Measurements from ENCODE around the gene NCOR2. TPM values are rescaled to one million over a fixed set of nuclear protein-coding genes. Genes with fewer than 3 reads are reported as not detected.

Gene NCOR2
- total RNA-seq, 1 experiment from 2014 or later, result 326 TPM

- no peak for TF ChIP-seq EMX1 (CRISPR knock-in tag; IDR thresholded peaks at IDR 0.05)
- TF ChIP-seq NR1H2 (CRISPR knock-in tag; IDR thresholded peaks at IDR 0.05), result no peak
- no peak for TF ChIP-seq GABPB1 (CRISPR knock-in tag; IDR thresholded peaks at IDR 0.05)
- no peak for TF ChIP-seq NFE2L1 (CRISPR knock-in tag; IDR thresholded peaks at IDR 0.05)
Measured at GRCh38 chr12:124611559-124612409, 44.4 kb upstream of the NCOR2 start (continued).

- Mint-ChIP-seq H3K27ac (no peak overlapping the region), H3K4me3 (no peak overlapping the region), H3K9me3 (peaks cover 14% of the 10 kb centered on the region), H3K4me1 (peaks cover 13% of the 10 kb centered on the region), H3K36me3 (no peaks in the 10 kb centered on the region), H3K27me3 (ENCODE audit: low read depth) (peaks cover 3% of the 10 kb centered on the region)
- ATAC-seq (no peak), DNase-seq (ENCODE audit: low spot score) (no peak)
- ChIA-PET CTCF (no interaction called here), POLR2A (no interaction called here)
- TF ChIP-seq RELA (CRISPR knock-in tag; IDR thresholded peaks at IDR 0.05; ENCODE audit: borderline replicate concordance) (no peak), TEAD4 (CRISPR knock-in tag; IDR thresholded peaks at IDR 0.05) (no peak), ZNF423 (CRISPR knock-in tag; IDR thresholded peaks at IDR 0.05) (no peak), SMAD4 (CRISPR knock-in tag; IDR thresholded peaks at IDR 0.05) (no peak), MAX (CRISPR knock-in tag; IDR thresholded peaks at IDR 0.05) (no peak), RORB (CRISPR knock-in tag; IDR thresholded peaks at IDR 0.05) (no peak), NFYB (CRISPR knock-in tag; conservative IDR thresholded peaks at IDR 0.05; ENCODE audit: low read depth) (no peak), JUN (CRISPR knock-in tag; IDR thresholded peaks at IDR 0.05) (no peak), GTF2I (CRISPR knock-in tag; conservative IDR thresholded peaks at IDR 0.05) (no peak), ZNF232 (CRISPR knock-in tag; IDR thresholded peaks at IDR 0.05) (no peak), ARID4B (CRISPR knock-in tag; IDR thresholded peaks at IDR 0.05; ENCODE audit: borderline replicate concordance) (no peak), NFE2L1 (CRISPR knock-in tag; IDR thresholded peaks at IDR 0.05) (no peak)
- TF ChIP-seq, protein P1, sequence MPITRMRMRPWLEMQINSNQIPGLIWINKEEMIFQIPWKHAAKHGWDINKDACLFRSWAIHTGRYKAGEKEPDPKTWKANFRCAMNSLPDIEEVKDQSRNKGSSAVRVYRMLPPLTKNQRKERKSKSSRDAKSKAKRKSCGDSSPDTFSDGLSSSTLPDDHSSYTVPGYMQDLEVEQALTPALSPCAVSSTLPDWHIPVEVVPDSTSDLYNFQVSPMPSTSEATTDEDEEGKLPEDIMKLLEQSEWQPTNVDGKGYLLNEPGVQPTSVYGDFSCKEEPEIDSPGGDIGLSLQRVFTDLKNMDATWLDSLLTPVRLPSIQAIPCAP (CRISPR knock-in tag; IDR thresholded peaks at IDR 0.05), result no peak
Measured at GRCh38 chr12:124610629-124611558, 43.5 kb upstream of the NCOR2 start.

DNA sequence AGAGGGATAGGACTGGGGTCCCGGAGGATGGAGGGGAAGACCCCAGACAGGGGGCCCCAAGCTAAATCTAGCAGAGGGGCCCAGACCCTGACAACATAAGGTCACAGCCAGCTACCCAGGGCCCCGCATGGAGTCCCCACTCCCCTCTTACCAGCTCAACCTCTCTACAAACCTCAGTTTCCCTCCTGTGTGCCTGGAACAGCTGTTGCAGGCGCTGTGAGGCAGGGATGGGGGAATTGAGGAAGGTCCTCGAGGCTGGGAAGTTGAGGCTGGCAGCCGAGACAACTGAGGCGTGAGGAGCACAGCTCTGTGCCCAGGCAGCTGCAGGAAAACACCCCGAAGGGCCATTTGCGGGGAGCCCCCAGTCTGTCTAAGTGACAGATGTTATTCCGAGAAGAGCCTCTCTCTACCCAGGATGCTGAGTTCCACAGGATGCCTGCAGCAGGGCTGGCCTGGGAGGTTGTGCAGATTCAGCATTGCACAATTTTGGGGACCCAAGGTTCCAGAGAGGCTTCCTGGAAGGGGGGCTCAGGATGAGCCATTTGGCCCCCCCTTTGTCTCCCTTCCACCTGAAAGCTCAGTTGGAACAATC lies 42.7 kb upstream of the NCOR2 start:
- Mint-ChIP-seq H3K27ac (no peak overlapping the region), H3K27me3 (ENCODE audit: low read depth) (peaks cover 3% of the 10 kb centered on the region), H3K4me3 (no peak overlapping the region), H3K9me3 (peaks cover 16% of the 10 kb centered on the region), H3K4me1 (peaks cover 21% of the 10 kb centered on the region), H3K36me3 (no peaks in the 10 kb centered on the region)
- no peak for ATAC-seq
- DNase-seq (ENCODE audit: low spot score), result no peak
- POLR2A ChIA-PET, result no interaction called here
- CTCF ChIA-PET, result no interaction called here
- TF ChIP-seq, protein P2, sequence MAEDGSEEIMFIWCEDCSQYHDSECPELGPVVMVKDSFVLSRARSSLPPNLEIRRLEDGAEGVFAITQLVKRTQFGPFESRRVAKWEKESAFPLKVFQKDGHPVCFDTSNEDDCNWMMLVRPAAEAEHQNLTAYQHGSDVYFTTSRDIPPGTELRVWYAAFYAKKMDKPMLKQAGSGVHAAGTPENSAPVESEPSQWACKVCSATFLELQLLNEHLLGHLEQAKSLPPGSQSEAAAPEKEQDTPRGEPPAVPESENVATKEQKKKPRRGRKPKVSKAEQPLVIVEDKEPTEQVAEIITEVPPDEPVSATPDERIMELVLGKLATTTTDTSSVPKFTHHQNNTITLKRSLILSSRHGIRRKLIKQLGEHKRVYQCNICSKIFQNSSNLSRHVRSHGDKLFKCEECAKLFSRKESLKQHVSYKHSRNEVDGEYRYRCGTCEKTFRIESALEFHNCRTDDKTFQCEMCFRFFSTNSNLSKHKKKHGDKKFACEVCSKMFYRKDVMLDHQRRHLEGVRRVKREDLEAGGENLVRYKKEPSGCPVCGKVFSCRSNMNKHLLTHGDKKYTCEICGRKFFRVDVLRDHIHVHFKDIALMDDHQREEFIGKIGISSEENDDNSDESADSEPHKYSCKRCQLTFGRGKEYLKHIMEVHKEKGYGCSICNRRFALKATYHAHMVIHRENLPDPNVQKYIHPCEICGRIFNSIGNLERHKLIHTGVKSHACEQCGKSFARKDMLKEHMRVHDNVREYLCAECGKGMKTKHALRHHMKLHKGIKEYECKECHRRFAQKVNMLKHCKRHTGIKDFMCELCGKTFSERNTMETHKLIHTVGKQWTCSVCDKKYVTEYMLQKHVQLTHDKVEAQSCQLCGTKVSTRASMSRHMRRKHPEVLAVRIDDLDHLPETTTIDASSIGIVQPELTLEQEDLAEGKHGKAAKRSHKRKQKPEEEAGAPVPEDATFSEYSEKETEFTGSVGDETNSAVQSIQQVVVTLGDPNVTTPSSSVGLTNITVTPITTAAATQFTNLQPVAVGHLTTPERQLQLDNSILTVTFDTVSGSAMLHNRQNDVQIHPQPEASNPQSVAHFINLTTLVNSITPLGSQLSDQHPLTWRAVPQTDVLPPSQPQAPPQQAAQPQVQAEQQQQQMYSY (CRISPR knock-in tag; IDR thresholded peaks at IDR 0.05), result no peak
- TF ChIP-seq GRHL2 (CRISPR knock-in tag; IDR thresholded peaks at IDR 0.05; ENCODE audit: insufficient replicate concordance, severe bottlenecking) (no peak), SMAD3 (CRISPR knock-in tag; IDR thresholded peaks at IDR 0.05; ENCODE audit: borderline replicate concordance) (no peak), HMGA2 (CRISPR knock-in tag; IDR thresholded peaks at IDR 0.05) (no peak), ELF4 (CRISPR knock-in tag; IDR thresholded peaks at IDR 0.05; ENCODE audit: low read depth) (no peak), NFATC4 (CRISPR knock-in tag; IDR thresholded peaks at IDR 0.05) (no peak), MAX (CRISPR knock-in tag; IDR thresholded peaks at IDR 0.05) (no peak), EMX1 (CRISPR knock-in tag; IDR thresholded peaks at IDR 0.05) (no peak), MYBL2 (CRISPR knock-in tag; IDR thresholded peaks at IDR 0.05) (no peak), NFYB (CRISPR knock-in tag; conservative IDR thresholded peaks at IDR 0.05; ENCODE audit: low read depth) (no peak)

Measured in WTC11 (cell line).